MCF 10A (cell line): ENCODE measurements around the gene TLCD5. TPM values are rescaled to one million over a fixed set of nuclear protein-coding genes. Genes with fewer than 3 reads are reported as not detected.

Source experiments
- BruUV-seq: library from RNA; stranded (reverse); fragments of 400-500 nt; replicated peaks from 2 replicates; lab custom pipeline; 2021; lab: Mats Ljungman, UMichigan
- CTCF ChIA-PET: fragments of 300-600 bp; sonication (Branson Sonifier 250); formaldehyde crosslinking; extraction: SDS; loops from one replicate; lab custom pipeline; 2021; ENCODE audit warnings: antibody characterized with exemption, inconsistent platforms; lab: Yijun Ruan, JAX
- POLR2A ChIA-PET: fragments of 300-600, 350-650 bp; sonication (Branson Sonifier 250); formaldehyde crosslinking; extraction: SDS; loops from one replicate; lab custom pipeline; 2020; ENCODE audit warnings: antibody characterized with exemption, inconsistent platforms; lab: Yijun Ruan, JAX
- DNase-seq: peaks from one replicate; pipeline ENCODE4 v3.0.0-alpha.2; 2018; ENCODE audit not compliant: unreplicated experiment
- H3K27ac Mint-ChIP-seq: one replicate; pipeline ENCODE4 v1.8.0; 2022; ENCODE audit warnings: mild to moderate bottlenecking, low read depth, mixed read lengths; ENCODE audit not compliant: unreplicated experiment
- H3K27me3 Mint-ChIP-seq: one replicate; pipeline ENCODE4 v1.8.0; 2022; ENCODE audit warnings: mixed read lengths; ENCODE audit not compliant: insufficient read depth, unreplicated experiment
- H3K36me3 Mint-ChIP-seq: one replicate; pipeline ENCODE4 v1.8.0; 2022; ENCODE audit warnings: mild to moderate bottlenecking, moderate library complexity, mixed read lengths; ENCODE audit not compliant: insufficient read depth, unreplicated experiment
- H3K4me1 Mint-ChIP-seq: one replicate; pipeline ENCODE4 v1.8.0; 2022; ENCODE audit warnings: mixed read lengths; ENCODE audit not compliant: insufficient read depth, unreplicated experiment
- H3K4me3 Mint-ChIP-seq: one replicate; pipeline ENCODE4 v1.8.0; 2022; ENCODE audit warnings: mild to moderate bottlenecking, moderate library complexity, mixed read lengths; ENCODE audit not compliant: unreplicated experiment
- H3K9me3 Mint-ChIP-seq: one replicate; pipeline ENCODE4 v1.8.0; 2022; ENCODE audit warnings: mixed read lengths; ENCODE audit not compliant: unreplicated experiment
- intact Hi-C: fragments of 100-400 bp; cut with micrococcal nuclease; formaldehyde crosslinking; loops from 2 replicates; pipeline ENCODE4 v1.14.1; 2022
- total RNA-seq: library from RNA; stranded (reverse); gene quantifications from 2 replicates; pipeline ENCODE4 v1.2.3, GENCODE V29; 2022
- TF ChIP-seq, protein P1 (sequence below): fragments of 200-600 bp; IDR thresholded peaks from one replicate; pipeline ENCODE4 v1.8.0; 2022; ENCODE audit warnings: antibody characterized with exemption, mild to moderate bottlenecking; ENCODE audit not compliant: unreplicated experiment

TLCD5 gene
- total RNA-seq, 1 experiment from 2014 or later, result 9.6 TPM

DNA sequence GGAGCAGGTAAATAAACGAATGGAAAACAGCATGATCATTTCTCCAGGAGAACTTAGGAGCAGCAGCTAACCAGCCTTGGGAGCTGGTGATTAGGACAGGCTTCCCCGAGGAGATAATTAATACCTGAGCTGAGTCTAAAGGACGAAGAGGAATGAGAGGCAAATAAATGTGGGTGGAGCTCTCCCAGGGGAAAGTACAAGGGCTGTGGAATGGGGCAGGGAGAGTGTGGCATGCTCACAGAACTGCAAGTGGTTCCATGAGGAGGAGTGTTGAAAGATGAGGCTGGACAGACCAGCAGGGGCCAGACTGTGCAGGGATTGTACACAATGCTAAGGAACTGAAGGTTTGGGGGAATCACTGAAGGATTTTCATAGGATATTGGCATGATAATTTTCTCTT, 14.2 kb upstream of the TLCD5 start:
- no peaks in the 10 kb centered on the region for H3K36me3 Mint-ChIP-seq
- ChIA-PET POLR2A (no interaction called here), CTCF (interaction anchor here (0.7 to 1.3 kb wide), 4 partner anchors 9 to 139 kb away, joined by 3 to 6 read pairs (median 4); no protein-coding TSS in a partner anchor)
- no peak overlapping the region for H3K27ac Mint-ChIP-seq
- intact Hi-C loops, result no loop called here
- TF ChIP-seq, protein P1, sequence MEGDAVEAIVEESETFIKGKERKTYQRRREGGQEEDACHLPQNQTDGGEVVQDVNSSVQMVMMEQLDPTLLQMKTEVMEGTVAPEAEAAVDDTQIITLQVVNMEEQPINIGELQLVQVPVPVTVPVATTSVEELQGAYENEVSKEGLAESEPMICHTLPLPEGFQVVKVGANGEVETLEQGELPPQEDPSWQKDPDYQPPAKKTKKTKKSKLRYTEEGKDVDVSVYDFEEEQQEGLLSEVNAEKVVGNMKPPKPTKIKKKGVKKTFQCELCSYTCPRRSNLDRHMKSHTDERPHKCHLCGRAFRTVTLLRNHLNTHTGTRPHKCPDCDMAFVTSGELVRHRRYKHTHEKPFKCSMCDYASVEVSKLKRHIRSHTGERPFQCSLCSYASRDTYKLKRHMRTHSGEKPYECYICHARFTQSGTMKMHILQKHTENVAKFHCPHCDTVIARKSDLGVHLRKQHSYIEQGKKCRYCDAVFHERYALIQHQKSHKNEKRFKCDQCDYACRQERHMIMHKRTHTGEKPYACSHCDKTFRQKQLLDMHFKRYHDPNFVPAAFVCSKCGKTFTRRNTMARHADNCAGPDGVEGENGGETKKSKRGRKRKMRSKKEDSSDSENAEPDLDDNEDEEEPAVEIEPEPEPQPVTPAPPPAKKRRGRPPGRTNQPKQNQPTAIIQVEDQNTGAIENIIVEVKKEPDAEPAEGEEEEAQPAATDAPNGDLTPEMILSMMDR, result no peak
- H3K27me3 Mint-ChIP-seq, result no peaks in the 10 kb centered on the region
- BruUV-seq, result no TSS peak
- no peak overlapping the region for H3K4me3 Mint-ChIP-seq
- H3K4me1 Mint-ChIP-seq, result peaks cover 10% of the 10 kb centered on the region
- H3K9me3 Mint-ChIP-seq, result no peaks in the 10 kb centered on the region
- DNase-seq, result no peak

DNA sequence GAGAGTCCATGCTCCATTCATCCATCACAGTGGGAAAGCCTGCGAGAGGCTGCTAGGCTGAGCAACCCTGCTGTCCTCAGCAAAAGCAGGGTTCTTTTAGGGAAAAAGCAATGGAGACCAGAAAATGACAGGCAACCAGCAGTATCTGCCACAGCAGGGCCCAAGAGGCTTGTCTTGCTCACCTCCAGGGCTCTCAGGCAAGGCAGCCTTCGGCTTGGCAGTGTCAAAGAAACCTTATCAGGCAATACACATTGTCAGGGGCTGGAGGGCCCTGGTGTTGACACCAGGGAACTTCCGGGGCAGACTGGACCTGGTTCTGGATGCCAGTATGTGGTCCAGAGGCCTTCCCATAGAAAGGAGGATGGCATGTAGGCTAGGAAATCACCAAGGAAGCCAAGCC, 10.2 kb upstream of the TLCD5 start:
- Mint-ChIP-seq H3K9me3 (no peaks in the 10 kb centered on the region), H3K27me3 (no peaks in the 10 kb centered on the region), H3K4me3 (no peak overlapping the region), H3K27ac (no peak overlapping the region), H3K4me1 (peaks cover 24% of the 10 kb centered on the region), H3K36me3 (no peaks in the 10 kb centered on the region)
- BruUV-seq, result no TSS peak
- TF ChIP-seq, protein P1, result no peak
- intact Hi-C loops, result no loop called here
- DNase-seq, result no peak
- ChIA-PET CTCF (interaction anchor here (1.4 to 1.5 kb wide), 2 partner anchors 10 to 15 kb away, joined by 4 read pairs; no protein-coding TSS in a partner anchor), POLR2A (interaction anchor here (0.6 to 0.9 kb wide), 2 partner anchors 11 to 17 kb away, joined by 3 to 4 read pairs; no protein-coding TSS in a partner anchor)

DNA sequence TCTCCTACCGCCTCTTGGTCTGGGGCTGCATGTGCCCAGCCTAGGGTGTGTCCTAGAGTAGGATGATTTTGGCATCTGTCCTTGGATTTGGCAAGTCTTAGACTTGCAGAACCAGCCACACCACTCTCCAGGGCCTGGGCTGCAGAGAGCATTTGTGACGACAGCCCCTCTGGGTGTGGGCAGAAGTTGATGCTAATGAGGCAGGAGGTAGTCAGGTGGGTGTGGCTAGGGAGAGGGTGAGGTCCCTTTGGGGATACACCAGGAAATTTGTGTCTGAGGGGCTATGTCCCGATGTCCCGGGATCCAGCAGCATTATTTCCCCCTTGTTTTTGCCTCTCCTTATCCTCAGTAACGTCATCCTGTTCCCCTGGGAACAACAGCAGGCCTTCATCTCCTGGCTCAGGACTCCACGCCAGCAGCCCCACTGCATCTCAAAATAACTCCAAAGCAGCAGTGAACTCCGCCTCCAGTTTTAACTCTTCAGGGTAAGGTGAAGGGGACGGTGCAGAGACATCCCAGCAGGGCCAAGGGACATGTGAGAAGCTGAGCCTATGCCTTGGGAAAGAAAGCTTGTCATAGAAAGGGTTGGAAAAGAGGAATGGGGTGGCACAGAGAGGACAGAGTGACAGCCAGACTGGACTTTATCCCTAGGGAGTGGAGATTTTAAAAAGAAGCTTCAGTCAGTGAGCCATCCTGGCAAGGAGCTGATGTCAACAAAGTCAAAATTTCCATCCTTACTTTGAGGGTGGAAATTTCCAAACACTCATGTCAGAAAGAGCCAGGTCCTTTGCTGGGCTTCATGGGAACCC, 8.0 kb upstream of the TLCD5 start:
- H3K27ac Mint-ChIP-seq, result peak overlapping the region; percentile 57
- peaks cover 24% of the 10 kb centered on the region for H3K4me1 Mint-ChIP-seq
- H3K27me3 Mint-ChIP-seq, result no peaks in the 10 kb centered on the region
- H3K4me3 Mint-ChIP-seq, result peak overlapping the region; percentile 11
- ChIA-PET POLR2A (interaction anchor here (0.5 to 1.4 kb wide), 2 partner anchors 18 to 123 kb away, joined by 3 read pairs; no protein-coding TSS in a partner anchor), CTCF (interaction anchor here (0.6 to 2.0 kb wide), 7 partner anchors 10 to 878 kb away, joined by 3 to 8 read pairs (median 4); no protein-coding TSS in a partner anchor)
- H3K36me3 Mint-ChIP-seq, result no peaks in the 10 kb centered on the region
- intact Hi-C loops, result no loop called here
- peak; percentile 76 for DNase-seq
- no TSS peak for BruUV-seq
- H3K9me3 Mint-ChIP-seq, result no peaks in the 10 kb centered on the region
- TF ChIP-seq, protein P1, result no peak
